Activated CD8-positive, alpha-beta memory T cell treated with anti-CD3 and anti-CD28 coated beads, Interleukin-2, amount 50 U/mL, for 48 hours (primary cell): ENCODE results near the gene OCRL.

Experiments
- DNase-seq: peaks from one replicate; pipeline ENCODE4 v3.0.0-alpha.2; 2020

Gene OCRL

DNA sequence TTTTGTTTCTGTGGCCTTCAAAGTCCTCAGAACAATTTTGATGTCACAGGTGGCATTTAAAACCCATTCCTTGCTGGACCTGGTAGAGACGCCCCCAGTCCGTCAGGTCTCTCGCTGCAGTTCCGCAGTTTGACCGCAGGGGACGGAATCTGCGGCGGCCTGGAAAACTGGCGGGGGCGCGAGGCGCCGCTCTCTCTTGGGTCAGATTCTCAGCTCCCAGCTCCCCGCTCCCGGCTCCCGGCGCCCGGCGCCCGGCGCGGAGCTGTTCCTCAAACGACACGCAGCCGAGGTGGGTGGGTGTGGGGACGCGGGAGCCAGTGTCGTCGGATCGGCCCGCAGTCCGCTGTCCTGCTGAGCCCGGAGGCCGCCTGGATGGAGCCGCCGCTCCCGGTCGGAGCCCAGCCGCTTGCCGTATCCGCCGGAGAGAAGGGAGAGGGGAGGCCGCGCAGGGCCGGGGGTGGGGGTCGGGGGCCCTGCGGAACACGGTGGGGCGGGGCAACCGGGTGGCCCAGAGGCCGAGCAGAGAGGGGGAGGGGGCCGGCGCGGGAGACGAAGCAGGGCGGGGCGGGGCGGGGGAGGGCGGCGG is at the start of gene OCRL:
Gene OCRL (plus strand): TSS at position 192 of the 586 bp plus-strand sequence. CDS start 181 bp downstream, at position 373.
- DNase-seq: peak; percentile 67

DNA sequence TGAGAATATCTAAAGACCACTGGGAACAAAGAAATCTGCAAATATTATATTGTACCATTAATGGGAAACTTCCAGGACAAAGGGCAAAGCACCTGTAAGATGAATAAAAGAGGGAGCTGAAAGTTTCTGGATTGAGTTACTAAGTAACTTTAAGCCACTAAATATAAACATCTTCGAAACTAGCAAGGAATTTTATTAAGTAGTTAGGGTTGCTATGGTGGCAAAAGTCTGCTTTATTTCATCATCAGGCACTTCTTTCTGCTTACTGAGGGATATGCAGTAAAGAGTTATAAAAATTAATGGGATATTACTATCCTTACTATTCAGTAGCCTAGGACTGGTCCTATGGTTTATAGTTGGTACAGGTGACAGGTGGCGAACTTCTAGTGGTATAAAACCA is 49.7 kb upstream of the OCRL start:
- DNase-seq: no peak

DNA sequence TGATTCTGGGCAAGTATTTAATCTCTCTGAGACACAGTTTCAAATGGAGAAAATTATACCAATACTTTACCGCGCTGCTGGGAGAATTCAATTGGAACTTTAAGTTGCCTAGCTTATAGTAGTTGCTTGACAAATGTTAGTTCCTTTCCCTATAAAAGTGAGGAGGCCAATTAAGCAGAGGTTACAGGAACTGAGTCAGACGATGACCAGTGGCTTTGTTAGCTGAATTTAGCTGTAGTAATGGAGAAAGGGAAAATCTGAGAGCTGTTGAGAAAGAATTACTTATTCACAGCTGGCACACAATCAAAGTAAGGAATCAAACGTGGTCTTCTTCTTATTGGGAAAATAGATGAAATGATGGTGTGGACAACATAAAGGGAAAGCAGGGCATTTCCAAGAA is 46.4 kb upstream of the OCRL start:
- DNase-seq: no peak

GRCh38 chrX:129494887-129495286 is 45.2 kb upstream of the OCRL start:
- no peak for DNase-seq

DNA sequence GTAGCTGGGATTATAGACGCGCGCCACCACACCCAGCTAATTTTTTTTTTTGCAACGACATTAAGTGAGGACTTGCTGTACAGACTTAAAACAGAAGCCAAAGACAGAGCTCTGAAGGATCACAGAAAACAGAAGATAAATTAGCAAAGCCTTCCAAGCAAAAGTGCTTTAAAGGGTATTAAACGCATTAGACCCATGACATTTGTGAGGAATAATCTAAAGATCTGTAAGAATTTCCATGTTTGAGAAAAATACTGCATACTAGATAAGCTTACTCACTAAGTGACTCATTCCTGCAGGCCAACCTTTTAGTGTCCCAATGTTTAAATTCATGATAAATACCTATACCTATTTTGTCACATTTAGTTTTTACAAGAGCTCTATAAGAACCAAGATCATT is 44.2 kb upstream of the OCRL start:
- no peak for DNase-seq

- DNase-seq: no peak
Observed at GRCh38 chrX:129496625-129497024, 43.4 kb upstream of the OCRL start.

DNA sequence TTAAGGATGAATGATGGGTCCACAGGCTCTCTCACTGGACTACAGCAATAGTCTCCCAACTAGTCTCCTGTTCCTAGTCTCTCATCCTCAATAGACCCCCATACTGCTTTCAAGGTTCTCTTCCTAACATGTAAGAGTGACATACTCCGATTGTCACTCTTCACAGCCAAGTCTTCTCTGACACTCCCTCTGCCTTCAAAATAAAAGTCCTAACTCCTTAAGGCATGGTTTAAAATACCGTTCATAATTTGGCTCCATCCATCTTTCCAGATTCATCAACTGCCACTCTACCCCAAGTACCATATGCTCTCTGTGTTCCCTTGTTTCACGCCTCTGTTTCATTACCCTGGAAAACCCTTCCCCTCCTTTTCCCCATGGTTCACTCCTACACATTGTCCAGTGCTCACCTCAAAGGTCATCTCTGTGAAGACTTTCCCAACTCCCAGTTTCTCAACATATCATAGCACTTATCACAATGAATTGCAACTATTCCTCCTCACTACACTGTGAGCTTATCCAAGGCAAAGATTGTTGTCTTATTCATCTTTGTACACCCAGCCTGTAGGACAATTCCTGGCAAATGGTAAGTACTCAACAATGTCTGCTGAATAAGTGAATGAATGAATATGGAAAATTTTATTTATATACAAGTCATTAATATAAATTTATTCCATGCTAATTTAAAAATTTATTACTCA is 42.8 kb upstream of the OCRL start:
- DNase-seq: no peak

DNA sequence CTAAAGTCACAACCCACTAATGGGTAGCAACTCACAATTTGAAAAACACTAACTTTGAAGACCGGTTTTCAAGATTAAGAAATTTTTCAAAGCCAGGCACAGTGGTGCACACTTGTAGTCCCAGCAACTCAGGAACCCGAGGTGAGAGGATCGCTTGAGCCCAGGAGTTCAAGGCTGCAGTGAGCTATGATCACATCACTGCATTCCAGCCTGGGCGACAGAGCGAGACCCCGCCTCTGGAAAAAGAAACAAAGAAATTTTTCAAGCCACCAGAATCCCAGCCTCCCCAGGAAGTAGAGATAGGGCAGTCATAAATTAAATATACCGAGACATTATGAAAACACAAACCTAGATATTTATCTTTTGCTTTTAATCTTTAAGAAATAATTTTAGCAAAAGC is 29.7 kb upstream of the OCRL start:
- DNase-seq: no peak

- DNase-seq: no peak
Observed at GRCh38 chrX:129511689-129512088, 28.4 kb upstream of the OCRL start.

GRCh38 chrX:129512409-129512808 is 27.6 kb upstream of the OCRL start:
- DNase-seq: no peak

GRCh38 chrX:129516402-129516801 is 23.7 kb upstream of the OCRL start:
- DNase-seq: no peak

GRCh38 chrX:129520151-129520550 is 19.9 kb upstream of the OCRL start:
- no peak for DNase-seq

DNA sequence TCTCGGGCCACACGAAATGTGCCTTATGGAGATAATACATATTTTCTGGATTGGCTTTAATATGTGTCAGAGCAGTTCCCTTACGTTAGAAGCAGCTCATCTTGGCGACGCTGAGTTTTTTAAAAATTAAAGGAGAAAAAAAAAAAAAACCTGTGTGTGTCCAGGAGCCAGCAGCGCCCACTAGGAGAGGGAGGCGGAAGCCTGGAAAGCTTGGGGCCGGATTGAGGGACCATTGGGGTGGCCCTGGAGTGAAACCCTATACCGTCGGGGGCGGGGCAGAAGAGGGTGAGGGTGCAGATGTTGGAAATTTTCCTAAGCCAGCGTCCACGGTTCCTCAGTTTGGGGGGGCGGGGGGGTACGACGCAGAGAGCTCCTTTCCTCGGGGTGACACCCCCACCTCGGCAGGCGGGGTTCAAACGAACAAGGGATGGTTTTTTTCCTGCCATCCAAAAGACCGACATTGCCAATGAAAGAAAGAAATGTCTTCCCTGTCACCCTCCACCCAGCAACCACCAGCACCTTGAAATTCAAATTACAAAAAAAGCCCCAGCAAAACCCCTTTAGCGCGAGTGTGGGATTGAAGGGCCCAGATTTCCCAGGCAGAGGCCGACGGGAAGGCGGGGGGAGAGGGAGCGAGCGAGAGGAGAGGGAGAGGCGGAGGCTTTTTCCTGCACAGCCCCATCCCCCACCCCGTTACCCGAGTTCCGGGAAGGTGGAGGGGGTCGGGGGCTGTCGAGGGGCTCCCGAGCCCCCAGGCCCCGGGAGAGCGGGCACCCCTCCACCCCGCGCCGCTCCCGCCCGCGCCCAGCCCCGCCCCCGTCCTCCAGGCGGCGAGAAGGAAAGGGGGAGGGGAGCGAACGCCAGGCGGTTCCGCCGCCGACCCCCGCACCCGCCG is 17.6 kb upstream of the OCRL start:
- DNase-seq: no peak

DNA sequence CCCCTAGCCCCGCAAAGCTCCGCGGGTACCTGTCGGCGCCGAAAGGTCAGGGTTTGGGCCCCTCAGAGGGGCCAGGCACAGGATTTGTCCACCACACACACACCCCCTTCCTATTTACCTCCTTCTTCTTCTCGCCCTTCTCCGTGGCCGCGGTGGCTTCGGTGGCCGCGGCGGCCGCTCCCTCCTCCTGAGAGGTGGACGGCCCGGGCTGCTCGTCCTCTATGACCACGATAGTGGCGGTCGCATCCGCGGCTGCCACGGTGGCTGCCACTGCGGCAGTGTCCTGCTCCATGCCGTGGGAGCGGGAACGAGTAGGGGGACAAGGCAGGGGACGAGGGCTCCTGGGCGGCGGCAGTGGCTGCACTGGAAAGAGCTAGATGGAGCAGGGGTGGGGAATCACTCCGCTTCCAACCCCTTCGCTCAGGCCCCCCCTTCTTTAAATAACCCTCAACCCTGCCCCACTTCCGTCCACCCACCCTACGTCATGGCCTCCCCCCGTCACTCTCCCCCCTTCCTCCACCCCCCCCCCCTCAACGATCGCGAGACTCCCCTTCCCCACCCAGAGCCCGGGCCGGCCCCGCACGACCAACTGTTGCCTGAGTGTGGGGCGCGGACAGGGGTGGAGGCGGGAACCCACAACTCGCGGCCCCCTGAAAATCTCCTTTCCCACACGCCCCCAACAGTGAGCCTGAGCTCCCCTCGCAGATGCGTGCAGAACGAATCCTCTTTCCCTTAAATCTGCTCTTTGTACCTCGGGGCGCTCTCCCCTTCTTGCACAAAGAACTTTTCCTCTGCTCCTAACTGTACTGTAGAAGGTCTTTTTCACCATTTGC is 16.8 kb upstream of the OCRL start, which contains the start of gene SMARCA1:
Gene SMARCA1 (minus strand): TSS at position 412 of the 833 bp plus-strand sequence. CDS start 120 bp downstream, at position 292.
- DNase-seq: no peak

DNA sequence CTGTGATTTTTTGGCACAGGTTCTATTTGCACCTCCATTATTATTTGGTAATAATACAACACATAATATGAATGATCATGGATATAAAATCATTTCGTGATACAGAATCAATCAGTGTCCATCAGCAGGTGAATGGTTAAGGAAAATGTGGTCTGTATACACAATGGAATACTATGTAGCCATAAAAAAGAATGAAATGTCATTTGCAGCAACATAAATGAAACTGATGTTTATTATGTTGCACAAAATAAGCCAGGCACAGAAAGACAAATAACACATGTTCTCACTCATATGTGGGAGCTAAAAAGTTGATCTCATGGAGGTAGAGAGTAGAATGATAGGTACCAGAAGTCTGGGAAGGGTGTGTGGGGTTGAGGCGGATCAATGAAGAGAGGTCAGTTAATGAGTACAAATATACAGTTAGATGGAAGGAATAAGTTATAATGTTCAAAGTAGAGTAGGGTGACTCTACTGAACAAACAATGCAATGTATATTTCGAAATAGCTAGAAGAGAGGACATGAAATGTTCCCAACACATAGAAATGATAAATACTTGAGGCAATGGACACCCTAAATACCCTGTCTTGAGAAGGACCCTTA is 15.7 kb upstream of the OCRL start:
- no peak for DNase-seq

GRCh38 chrX:129525162-129525561 is 14.9 kb upstream of the OCRL start:
- no peak for DNase-seq

- no peak for DNase-seq
Observed at GRCh38 chrX:129525896-129526295, 14.2 kb upstream of the OCRL start.

DNA sequence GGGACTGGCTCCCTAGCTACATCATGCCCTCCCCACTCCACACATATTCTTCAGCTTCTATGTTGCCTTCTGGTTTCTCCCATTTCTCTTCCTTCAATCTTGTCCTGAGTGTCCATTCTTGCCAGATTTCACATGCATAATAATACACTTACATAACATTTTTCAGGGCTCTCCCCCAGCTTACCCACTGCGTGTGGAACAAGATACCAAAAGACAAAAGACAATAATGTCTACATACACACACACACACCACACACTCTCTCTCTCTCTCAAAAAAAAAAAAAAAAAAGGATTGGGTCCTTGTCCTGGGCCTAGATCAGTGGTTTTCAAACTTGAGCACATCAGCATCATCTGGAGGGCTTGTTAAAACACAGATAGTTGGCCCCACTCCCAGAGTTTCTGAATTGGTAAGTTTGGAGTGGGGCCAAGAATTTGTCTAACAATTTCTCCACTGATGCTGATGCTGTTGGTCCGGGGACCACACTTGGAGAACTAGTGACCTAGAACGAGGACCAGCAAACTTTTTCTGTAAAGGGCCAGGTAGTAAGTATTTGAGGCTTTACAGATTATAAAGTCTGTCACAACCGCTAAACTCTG is 10.3 kb upstream of the OCRL start:
- DNase-seq: no peak

- no peak for DNase-seq
Observed at GRCh38 chrX:129530410-129530809, 9.6 kb upstream of the OCRL start.

DNA sequence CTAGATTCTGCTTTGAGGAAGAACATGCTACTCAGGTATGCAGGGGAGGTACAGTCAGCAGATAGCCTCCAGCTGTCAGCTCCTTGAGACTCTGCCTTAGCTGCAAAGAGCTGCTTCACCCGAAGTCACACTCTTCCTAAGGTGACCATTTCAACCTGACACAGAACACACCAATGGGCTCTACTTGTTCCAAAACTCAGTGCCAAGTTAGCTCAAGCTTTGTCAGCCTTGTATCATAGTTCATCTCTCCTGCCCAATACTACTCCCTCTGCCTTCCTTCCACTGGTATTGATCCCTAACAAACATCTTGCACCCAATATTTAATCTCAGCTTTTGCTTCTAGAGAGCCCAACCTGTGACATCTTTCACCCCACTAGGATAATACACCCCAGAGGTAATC is 8.9 kb upstream of the OCRL start:
- DNase-seq: no peak

DNA sequence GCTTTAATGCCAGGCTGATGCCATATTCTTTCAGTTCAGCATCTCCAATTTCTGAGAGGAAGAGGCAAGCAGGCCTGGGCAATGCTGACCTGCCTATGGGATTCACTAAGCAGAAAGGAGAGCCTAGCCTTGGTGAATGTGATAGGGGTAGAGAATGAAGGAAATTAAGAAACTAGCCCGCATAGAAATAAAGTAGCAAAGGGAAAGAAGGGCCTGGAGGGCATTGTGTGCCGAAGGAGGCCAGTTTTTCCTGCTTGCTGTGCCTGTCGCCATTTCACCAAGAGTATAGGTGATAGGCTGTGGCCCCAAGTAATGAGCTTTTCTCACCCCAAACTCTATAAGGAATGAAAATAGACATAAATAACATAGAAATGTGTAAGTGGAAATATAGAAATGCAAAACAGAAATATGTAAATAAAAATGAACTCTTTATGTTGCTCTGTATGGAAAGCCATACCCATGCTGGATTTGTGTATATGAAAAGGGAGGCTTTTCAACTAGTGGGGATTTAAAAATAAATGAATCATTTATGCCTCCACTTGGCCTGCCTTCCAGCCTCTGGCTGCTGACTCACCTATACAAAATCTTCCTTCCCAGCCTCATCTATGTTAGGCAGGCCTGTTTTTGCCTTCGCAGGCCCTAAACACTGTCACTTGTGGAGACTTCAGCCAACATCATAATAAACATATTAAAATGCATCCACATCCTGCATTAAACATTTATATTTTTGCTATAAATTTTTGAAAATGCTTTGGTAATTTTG is 5.1 kb upstream of the OCRL start:
- no peak for DNase-seq
